Hematopoietic multipotent progenitor cell (in vitro differentiated cells): ENCODE results near the gene CCDC15. TPM values are rescaled to one million over a fixed set of nuclear protein-coding genes. Genes with fewer than 3 reads are reported as not detected.
"Not testable (repeated sequence)": the region's sequence is repeated elsewhere in the genome, so short reads cannot be mapped to it uniquely, and the experiment has no call there.

ENCODE experiments used
- DNase-seq, 3 donors: peaks; one replicate each; pipeline ENCODE4 v3.0.0-alpha.2; 2011 to 2015; ENCODE audit warnings: low read depth in 2 of 3, low spot score in 2 of 3
- total RNA-seq: library from RNA; depleted of rRNA; stranded (reverse); fragments of >200 nt; gene quantifications from one replicate; pipeline ENCODE4 v1.2.3, GENCODE V29; 2012

The CCDC15 gene
- total RNA-seq, 1 donor: 0.54 TPM

GRCh38 chr11:125079878-125080530, 126.0 kb downstream of the CCDC15 start:
- DNase-seq: no peak

GRCh38 chr11:125080531-125080911, 126.5 kb downstream of the CCDC15 start:
- no peak for DNase-seq

GRCh38 chr11:125081098-125081798, 127.2 kb downstream of the CCDC15 start:
- no peak for DNase-seq

GRCh38 chr11:125082040-125082439, 128.0 kb downstream of the CCDC15 start:
- DNase-seq: no peak

- DNase-seq: no peak
These were observed 128.8 kb downstream of the CCDC15 start for GRCh38 chr11:125082611-125083311.

GRCh38 chr11:125083312-125084056, 129.5 kb downstream of the CCDC15 start:
- no peak for DNase-seq

GRCh38 chr11:125084057-125084416, 130.0 kb downstream of the CCDC15 start:
- DNase-seq: no peak

- no peak for DNase-seq
These were observed 130.8 kb downstream of the CCDC15 start for GRCh38 chr11:125084761-125085231.

- DNase-seq: no peak
These were observed 131.5 kb downstream of the CCDC15 start for GRCh38 chr11:125085301-125086081.

- DNase-seq: no peak
These were observed 132.8 kb downstream of the CCDC15 start for GRCh38 chr11:125086633-125087296.

- no peak for DNase-seq
These were observed 134.1 kb downstream of the CCDC15 start for GRCh38 chr11:125088123-125088522.

GRCh38 chr11:125088576-125089455, 134.8 kb downstream of the CCDC15 start:
- no peak for DNase-seq

- DNase-seq: not testable (repeated sequence)
These were observed 135.5 kb downstream of the CCDC15 start for GRCh38 chr11:125089481-125089880.

GRCh38 chr11:125090151-125090550, 136.1 kb downstream of the CCDC15 start:
- DNase-seq: not testable (repeated sequence)

- DNase-seq: no peak
These were observed 136.8 kb downstream of the CCDC15 start for GRCh38 chr11:125090816-125091215.
